Mucosa of gallbladder (tissue), 1 donor: ENCODE results near the gene FIBP. TPM values are rescaled to one million over a fixed set of nuclear protein-coding genes. Genes with fewer than 3 reads are reported as not detected.

Source experiments
- DNase-seq: peaks from one replicate; pipeline ENCODE4 v3.0.0-alpha.2; 2020; ENCODE audit warnings: low spot score
- total RNA-seq: library from RNA; stranded (reverse); gene quantifications from one replicate; pipeline ENCODE4 v1.2.1, GENCODE V29; 2021
- donor health status: DM: no; HTN: no; CAD: no.

FIBP gene
- total RNA-seq, 1 donor from 2014 or later, result 55.1 TPM

- DNase-seq, result no peak
These were observed 3.2 kb upstream of the FIBP start for GRCh38 chr11:65891219-65892136.

- DNase-seq, result peak; percentile 99
These were observed 2.3 kb upstream of the FIBP start, which contains the start of gene CCDC85B for GRCh38 chr11:65890324-65891218. Gene CCDC85B, plus strand, starts transcription at chr11:65890673. Its CDS starts 111 bp downstream, at chr11:65890784.

DNA sequence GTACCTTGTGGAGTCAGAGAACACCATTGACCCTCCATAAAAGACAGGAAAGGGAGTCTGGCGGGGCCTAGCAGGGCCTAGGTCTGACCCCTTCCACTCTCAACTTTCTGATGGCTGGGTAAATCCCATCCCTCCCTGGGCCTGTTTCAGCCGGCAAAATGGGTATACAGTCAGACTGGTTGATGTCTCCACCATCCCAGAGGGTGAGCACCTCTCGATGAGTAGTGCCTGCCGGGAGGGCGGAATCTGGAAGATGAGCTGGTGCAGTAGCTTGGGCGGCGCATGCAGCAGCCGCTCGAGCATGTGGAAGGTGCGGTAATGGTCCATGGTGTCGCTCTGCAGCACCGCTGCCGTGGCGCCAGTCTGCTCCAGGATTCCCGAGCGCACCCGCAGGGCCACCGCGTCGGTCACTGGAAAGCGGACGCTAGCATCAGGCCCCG is 528 bp downstream of the FIBP start:
- DNase-seq, result no peak

DNA sequence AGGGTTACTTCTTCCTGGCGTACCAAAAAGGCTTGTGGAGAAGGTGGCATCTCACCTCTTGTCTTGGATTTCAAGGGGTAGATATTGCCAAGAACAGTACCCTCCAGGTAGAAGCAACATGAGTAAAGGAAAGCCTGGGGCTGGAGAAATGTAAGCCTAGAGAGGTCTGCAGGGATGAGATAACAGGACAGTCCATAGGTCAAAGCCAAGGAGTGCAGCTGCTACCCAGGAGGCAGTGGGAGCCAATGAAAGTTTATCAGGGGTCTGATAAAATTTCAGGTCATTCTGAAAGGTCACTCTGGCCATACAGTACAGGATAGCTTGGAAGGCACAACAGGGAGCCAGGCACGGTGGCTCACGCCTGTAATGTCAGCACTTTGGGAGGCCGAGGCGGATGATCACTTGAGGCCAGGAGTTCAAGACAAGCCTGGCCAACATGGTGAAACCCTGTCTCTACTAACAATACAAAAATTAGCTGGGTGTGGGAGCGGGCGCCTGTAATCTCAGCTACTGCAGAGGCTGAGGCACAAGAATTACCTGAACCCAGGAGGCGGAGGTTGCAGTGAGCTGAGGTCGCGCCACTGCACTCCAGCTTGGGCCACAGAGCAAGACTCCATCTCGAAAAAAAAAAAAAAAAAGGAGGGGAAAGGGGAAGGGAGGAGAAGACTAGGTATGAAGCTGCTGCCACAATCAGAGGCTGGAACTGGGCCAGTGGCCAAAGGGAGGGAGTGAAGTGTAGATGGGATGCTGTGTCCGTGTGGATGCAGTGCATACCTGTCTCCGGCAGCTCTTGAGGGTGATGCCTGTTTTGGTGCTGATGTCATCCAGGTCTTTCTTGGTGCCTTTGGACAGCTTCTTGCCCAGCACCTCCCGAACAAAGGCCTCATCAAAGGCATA is 1.2 kb downstream of the FIBP start:
- DNase-seq, result no peak

- DNase-seq, result no peak
These were observed 2.3 kb downstream of the FIBP start for GRCh38 chr11:65885808-65886536.

- no peak for DNase-seq
These were observed 3.0 kb downstream of the FIBP start for GRCh38 chr11:65885231-65885630.

DNA sequence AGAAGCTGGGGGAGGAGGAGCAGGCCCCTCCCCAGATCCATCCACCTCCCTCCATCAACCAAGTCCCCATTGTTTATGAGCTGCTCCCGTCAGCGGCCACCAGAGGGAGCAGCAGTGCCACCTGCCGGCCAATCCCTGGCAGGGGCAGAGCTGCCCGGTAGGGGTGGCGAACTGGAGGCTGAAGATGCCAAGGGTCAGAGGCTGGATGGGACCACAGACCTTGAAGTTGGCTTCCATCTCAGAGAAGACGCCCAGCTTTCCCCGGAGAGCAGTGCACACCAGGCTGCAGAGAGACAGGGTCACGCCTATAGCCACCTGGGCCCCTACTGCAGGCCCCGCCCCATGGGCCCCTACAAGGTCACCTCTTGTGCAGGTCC is 3.6 kb downstream of the FIBP start:
- DNase-seq, result peak; percentile 73

DNA sequence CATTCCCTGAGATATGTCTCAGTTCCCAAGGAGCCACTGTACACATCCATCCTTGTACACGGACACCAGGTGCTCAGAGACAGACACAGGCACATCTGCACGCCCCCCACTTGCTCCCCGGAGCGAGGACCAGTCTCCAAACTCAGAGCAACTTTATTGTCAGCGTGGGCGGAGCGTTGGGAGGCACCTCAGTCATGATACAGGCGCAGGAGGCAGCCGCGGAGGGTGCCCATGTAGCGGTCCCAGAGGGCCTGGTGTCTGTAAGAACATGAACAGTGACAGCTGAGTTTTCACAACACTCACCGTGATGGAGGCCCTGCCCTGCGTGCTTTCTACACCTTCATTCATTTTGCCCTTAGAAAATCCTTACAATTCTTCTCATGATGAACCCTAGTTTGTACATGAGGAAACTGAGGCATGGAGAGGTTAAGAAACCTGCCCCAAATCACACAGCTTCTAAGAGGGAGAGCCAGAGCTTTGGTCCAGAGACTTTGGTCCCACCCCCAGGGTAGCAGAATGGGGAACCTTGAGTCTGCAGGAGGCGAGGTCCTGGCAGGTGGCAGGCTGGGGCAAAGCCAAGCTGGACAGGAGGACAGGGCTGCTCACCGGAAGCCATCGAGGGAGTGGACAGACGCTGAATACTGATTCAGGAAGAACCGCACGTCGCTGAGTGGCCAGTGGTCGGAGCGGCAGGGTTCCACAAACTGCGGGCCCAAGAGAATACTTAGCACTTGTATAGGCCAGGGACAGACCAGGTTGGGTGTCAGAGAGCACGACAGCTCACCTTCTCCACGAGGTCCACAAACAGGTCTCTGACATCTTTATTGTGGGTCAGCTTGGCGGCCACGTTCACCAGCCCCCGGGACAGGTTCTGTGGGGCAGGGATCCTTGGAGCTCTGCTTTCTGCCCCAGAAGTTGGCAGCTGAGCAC is 4.2 kb downstream of the FIBP start:
- DNase-seq, result no peak

DNA sequence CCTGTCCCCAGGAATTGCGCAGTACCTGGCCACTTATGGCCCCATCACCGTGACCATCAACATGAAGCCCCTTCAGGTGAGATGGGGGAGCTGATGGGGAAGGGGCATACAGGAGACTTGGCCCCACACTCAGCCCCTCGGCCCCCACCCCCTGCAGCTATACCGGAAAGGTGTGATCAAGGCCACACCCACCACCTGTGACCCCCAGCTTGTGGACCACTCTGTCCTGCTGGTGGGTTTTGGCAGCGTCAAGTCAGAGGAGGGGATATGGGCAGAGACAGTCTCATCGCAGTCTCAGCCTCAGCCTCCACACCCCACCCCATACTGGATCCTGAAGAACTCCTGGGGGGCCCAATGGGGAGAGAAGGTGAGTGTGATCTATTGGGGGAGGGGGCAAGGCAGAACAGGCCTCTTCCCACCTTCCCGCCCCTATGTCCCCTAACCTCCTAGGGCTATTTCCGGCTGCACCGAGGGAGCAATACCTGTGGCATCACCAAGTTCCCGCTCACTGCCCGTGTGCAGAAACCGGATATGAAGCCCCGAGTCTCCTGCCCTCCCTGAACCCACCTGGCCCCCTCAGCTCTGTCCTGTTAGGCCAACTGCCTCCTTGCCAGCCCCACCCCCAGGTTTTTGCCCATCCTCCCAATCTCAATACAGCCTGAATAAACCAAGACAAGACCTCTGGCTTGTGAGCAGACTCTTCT is 5.1 kb downstream of the FIBP start:
- no peak for DNase-seq

GRCh38 chr11:65882120-65883057 is 5.9 kb downstream of the FIBP start:
- no peak for DNase-seq

DNA sequence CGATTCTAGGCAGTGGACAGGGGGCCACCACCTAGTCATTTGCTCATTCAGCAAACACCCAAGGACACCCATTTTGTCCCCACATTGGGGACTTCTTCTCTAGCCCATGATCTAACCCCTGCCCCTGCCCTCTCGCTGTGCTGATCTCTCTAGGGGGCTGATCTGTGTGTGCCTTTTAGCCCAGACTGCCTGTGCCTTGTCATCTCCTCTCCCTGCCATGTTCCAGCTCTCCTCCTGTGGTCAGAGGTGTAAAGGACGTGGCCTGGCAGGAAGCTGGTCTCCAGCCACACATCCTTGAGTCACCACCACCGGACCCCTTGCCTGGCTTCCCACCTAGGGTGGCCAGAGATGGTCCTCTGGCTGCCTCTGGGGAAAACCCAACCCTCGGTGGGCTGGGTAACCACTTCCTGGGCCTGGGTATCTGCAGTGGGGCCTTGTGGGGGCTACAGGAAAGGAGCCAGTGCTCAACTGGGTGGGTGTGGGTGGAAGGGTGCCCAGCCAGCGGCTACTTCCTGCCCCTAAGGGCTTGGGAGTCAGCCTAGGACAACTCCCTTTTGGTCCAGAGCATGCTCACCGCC is 7.3 kb downstream of the FIBP start:
- DNase-seq, result no peak

- no peak for DNase-seq
These were observed 8.2 kb downstream of the FIBP start for GRCh38 chr11:65880027-65880426.

DNA sequence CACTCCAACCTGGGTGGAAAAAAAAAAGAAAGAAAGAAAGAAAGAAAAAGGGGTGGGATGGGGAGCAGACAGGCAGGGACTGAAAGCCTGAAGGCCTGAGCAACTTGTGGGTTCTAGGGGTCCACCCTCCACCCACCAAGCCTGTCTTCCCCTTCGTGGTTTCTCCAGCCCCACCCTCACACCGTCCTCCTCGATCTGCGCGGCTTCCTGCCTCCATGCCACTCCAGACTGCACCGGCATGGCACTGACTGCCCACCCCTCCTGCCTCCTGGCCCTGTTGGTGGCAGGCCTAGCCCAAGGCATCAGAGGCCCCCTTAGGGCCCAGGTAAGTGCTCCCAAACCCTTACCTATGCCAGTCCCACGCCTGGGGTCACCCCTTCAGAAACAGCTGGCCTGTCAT is 8.7 kb downstream of the FIBP start, which contains the start of gene CTSW:
Gene CTSW (plus strand): TSS at position 221 of the 400 bp plus-strand sequence. CDS start 18 bp downstream, at position 239.
- DNase-seq, result no peak

DNA sequence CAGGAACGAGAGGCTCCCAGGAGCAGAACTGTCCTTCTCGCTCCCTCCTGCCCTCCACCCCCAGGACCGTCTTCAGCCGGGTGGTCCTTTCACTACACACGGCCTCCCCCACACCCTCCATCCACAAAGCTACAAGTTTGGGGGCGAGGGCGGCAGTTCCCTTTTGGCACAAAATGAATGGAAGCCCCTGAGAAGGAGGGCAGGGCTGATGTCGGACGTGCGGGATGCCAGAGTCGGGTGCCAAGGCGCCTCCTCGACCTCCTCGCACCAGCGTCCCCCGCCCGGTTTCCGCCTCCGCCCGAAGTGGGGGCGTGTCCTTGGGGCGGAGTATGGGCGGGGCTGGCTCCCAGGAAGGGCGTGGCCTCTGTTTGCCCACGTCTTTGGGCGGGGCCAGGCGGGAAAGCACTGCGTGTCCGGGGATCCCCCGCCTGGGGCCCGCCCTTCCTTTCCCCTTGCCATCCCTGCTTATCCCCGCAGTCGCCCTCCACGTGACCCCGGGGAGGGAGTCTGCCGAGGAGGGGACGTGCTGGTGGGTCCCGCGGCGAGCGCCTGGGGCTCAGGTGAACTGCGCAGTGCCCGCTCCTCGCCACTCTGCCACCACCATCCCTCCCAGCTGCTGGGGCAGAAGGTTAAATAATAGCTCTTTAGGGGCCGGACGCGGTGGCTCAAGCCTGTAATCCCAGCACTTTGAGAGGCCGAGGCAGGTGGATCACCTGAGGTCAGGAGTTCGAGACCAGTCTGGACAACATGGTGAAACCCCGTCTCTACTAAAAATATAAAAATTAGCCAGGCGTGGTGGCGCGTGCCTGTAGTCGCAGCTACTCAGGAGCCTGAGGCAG is 14.7 kb downstream of the FIBP start:
- DNase-seq, result peak; percentile 94

GRCh38 chr11:65872586-65873317 is 15.5 kb downstream of the FIBP start, which contains the start of gene EFEMP2:
Gene EFEMP2, minus strand, starts transcription at chr11:65872800. Its CDS starts 446 bp downstream, at chr11:65872354.
- no peak for DNase-seq
